WI38 (cell line): Measurements from ENCODE around the gene RGPD3.
"Not testable (repeated sequence)": the region's sequence is repeated elsewhere in the genome, so short reads cannot be mapped to it uniquely, and the experiment has no call there.

Experiments used
- H3K4me3 ChIP-seq: 2 replicates; pipeline ENCODE4 v1.5.1; 2011; ENCODE audit warnings: low read depth, mild to moderate bottlenecking, control low read depth, low read length
- TF ChIP-seq, protein P1 (sequence below): IDR thresholded peaks from 2 replicates; pipeline ENCODE4 v1.5.1; 2012; ENCODE audit warnings: low read depth, mild to moderate bottlenecking, control low read depth, low read length

RGPD3 gene

DNA sequence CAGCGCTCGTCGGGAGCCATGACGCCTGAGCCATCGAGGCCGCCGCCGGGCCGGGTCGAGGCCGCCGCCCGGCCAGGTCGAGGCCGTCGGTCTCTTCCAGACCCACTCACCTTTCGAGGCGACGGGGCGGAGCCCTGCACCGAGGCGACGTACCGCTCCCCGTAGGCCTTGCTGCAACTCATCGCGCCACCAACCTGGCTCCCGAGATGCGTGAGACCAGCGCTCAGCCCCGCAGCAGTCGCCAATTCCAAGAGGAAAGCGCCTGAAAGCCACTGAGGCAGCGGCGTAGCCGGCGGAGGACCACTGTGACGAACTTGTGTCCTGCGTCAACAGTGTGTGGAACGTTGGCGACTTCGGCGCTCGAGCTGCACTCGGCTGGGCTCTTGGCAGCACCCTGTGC is at the start of gene RGPD3:
TSS of gene RGPD3 (minus strand) at position 307 of the 400 bp plus-strand sequence. CDS start at position 182, 125 bp downstream.
- not testable (repeated sequence) for H3K4me3 ChIP-seq

DNA sequence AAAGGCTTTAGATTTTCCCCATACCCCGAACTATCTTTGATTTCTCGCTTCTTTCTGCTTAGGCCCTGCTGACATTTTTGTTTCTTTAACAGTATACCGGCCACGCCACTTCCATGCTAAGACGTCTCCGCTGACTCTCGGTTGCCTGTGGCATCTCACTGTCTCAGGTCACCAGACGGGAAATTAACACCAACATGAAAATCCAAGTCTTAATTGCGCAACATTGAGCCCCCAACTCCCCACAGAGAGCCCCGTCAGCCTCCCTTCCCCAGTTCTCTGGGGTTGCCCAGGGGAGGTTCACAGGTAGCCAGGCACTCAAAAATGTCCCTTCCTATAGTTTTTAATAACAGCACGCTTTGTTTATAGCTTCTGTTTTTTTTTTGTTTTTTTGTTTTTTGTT is 49.1 kb upstream of the RGPD3 start:
- TF ChIP-seq, protein P1, sequence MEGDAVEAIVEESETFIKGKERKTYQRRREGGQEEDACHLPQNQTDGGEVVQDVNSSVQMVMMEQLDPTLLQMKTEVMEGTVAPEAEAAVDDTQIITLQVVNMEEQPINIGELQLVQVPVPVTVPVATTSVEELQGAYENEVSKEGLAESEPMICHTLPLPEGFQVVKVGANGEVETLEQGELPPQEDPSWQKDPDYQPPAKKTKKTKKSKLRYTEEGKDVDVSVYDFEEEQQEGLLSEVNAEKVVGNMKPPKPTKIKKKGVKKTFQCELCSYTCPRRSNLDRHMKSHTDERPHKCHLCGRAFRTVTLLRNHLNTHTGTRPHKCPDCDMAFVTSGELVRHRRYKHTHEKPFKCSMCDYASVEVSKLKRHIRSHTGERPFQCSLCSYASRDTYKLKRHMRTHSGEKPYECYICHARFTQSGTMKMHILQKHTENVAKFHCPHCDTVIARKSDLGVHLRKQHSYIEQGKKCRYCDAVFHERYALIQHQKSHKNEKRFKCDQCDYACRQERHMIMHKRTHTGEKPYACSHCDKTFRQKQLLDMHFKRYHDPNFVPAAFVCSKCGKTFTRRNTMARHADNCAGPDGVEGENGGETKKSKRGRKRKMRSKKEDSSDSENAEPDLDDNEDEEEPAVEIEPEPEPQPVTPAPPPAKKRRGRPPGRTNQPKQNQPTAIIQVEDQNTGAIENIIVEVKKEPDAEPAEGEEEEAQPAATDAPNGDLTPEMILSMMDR: no peak
- no peak overlapping the region for H3K4me3 ChIP-seq

DNA sequence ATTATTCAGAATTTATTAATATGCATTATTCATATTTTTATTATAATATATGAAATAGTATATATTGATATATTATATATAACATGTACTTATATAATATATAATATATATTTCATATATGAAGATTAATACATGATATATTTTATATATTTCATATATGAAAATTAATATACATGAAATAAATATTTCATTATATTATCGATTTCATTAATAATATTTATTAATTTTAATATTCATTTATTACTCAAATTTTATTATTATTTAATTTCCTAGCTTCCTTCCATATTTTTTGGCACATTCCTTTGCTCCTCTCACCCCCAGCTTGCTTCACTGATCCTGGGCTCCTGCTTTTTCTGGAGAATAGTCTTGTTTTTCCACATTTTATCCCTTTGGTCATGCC is 48.7 kb upstream of the RGPD3 start:
- TF ChIP-seq, protein P1: no peak
- no peak overlapping the region for H3K4me3 ChIP-seq

DNA sequence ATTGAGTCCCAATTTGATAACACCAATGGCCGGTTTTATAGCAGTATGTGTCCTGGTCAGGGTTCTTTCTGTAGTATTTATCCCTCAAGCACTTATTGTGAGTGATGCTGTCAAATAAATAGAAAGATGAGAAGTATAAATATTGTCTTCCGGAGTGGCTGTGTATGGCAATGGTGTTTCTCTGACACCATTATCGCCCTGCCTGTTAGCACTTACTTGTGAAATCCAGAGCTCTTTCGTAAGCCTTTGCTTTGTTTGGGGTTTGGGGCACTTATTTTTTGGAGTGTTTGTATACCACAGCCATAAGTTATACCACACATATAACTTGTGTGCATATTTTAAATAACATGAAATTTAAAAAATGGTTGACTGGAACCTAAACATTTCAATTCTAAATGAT is 48.2 kb upstream of the RGPD3 start:
- no peak overlapping the region for H3K4me3 ChIP-seq
- TF ChIP-seq, protein P1: no peak

DNA sequence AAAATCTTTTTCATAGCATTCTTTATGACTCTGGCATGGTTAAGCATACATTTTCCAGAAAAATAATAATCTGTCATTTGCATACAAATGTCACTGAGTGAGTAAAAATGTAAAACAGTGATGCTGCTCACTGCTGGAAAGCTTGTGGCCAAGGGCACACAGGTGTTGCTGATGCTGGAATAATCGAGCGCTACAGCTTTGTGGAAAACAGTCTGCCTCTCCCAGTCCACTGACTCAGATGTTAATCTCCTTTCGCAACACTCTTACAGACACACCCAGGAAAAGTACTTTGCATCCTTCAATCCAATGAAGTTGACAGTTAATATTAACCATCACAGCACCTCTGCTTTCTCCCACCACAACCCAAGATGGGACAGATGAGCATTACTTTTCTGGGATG is 46.6 kb upstream of the RGPD3 start:
- H3K4me3 ChIP-seq: not testable (repeated sequence)

DNA sequence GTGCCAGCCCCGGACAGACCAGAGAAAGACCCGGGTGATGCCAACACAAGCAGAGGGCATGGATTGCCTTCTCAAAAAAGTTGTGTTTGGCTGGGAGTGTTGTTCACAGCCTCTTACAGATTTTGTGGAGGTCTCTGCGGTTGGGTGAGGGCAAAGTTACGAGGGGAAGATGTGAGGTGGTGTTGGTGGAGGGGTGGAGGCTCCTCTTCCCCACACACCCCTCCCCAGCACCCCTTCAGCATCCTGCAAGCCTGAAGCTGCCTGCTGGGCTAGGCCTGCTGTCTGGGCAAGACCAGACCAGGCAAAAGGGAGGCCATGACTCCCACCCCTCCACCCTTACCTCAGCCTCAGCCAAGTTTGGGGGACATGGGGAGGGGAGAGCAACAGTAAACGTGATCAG is 45.2 kb upstream of the RGPD3 start:
- not testable (repeated sequence) for H3K4me3 ChIP-seq

DNA sequence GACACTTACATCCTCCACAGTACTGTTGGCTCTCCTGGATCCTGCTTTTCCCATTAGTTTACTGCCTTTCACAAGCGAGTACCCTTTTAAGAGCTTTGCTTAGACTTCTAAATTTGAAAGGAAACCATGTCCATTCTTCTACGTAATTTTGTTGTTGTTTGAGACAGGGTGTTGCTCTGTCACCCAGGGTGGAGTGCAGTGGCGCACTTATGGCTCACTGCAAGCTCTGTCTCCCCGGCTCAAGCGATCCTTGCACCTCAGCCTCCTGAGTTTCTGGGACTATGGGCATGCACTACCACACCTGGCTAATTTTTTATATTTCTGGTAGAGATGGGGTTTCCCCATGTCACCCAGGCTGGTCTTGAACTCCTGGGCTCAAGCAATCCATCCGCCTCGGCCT is 43.7 kb upstream of the RGPD3 start:
- H3K4me3 ChIP-seq: not testable (repeated sequence)

DNA sequence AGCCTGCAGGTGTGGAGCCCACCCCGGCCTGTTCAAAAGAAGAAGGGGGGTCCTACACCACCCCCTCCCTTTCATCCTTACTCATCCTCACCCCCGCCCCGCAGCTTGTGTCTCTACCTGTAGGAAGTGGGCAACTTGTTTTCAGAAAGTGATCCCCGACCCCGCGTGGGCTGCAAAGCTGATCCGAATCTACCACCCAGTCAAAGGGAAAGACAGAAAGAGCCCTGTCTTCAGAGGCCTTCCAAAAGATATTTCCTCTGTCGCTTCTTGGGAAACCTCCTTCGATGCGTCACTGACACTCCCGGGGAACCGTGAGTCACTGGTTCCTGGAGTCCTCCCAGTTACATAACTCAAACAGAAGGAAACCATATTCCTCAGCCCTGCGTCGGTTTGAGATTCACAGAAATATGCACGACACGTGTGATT is 43.3 kb upstream of the RGPD3 start:
- H3K4me3 ChIP-seq: not testable (repeated sequence)

DNA sequence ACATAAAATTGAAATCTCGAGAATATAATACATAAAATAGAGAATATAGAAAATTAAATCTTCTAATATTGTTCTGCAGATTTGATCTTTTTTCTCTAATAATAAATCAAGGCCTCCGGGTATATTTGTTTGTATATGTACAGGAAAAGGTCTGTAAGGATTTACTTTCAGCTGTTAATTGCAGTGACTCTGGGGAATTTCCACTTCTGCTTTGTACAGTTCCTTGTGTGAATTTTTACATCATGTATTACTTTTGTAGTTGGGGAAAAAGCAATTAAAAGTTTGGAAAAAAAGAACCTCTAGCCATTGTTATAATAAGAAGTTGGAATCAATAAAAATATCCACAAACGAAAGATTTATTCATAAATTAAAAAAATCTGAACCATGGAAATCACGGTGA is 42.6 kb upstream of the RGPD3 start:
- not testable (repeated sequence) for H3K4me3 ChIP-seq

DNA sequence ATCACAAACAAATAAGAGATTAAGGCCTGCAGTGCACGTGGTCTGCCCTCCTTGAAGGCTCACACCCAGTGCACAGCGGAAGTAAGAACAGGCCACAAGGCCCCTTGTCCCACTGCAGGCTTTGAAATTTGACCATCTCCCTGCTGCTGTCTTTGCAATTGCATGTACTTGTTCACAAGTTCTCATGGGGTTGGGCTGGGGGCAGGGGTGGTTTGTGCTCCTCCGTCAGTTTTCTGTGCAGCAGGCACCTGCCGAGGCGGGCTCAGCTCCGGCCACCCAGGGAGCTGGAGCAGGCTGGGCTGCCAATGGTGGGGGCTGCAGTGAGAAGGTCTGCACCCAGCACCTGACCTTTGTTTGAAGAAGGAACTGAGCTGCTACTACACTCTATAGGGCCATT is 41.2 kb upstream of the RGPD3 start:
- not testable (repeated sequence) for H3K4me3 ChIP-seq

DNA sequence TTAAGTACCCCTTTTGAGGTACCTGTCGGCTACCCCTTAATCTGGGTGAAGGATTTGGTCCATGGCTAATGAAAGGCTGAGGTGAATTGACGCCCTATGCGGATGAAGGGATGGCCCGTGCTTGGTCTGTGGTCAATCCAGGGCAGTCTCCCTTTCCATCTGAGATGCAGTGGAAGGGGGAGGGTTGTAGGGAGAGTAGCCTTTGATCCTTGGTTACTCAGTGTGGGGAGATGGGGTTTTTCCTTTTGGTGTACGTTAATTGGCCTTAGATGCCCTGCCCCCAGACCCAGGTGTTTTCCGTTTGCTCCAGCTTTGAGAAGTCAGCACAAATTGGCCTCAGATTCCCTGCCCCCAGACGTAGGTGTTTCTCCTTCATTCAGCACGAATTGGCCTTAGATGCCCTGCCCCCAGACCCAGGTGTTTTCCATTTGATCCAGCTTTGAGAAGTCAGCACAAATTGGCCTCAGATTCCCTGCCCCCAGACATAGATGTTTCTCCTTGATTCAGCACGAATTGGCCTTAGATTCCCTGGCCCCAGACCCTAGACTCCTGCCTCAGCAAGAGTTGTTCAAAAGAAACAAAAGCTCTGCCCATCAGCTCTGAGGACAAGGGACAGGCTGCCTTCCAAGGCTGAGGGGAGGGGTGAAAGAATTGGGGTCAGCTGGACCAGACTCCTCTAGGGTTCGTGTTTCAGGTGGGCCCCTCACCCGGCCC is 40.6 kb upstream of the RGPD3 start:
- H3K4me3 ChIP-seq: not testable (repeated sequence)

DNA sequence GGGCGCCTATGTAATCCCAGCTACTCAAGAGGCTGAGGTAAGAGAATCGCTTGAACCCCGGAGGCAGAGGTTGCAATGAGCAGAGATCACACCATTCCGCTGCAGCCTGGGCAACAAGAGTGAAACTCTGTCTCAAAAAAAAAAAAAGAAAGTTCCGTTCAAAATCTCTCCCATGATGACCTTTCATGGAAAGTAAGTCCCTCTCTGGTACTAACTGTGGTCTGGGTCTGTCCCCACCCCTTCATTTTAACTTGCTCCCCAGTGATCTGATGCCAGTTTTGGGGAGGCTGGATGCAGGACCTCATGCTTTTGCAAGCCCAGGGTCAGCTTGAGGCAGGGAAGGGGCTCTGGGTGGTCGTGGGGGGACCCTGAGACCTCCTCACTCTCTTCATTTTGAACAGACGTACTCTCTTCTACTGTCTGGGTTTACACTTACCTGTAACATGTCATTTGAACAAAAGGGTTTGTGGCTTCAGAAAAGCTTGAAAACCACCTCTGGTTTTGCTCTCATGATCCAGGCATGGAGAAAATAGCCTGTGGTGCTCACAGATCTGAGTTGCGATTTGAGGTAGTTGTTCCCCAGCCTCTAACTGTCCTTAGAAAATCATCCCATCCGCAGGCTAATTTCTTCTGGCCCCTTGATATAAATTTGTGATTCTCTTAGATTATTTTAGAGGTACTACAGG is 37.9 kb upstream of the RGPD3 start:
- H3K4me3 ChIP-seq: not testable (repeated sequence)

DNA sequence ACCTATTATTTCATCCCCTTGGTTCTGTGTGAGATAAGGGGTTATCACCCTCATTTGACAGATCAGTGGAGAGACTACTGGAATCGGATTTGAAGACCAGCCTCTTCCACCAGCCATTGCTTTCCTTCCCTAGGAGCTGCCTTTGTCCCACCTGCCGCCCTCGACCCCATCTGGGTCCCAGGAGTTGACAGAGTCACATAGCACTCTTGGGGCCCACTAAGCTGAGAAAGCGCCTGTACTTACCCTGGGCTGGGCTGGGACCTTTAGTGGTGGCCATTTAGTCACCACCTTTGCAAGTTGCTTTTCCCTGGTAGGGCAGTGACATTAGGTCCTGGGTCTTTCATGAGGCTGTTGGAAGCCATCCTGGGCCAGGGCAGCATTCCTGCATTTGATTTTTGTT is 36.6 kb upstream of the RGPD3 start:
- not testable (repeated sequence) for H3K4me3 ChIP-seq

DNA sequence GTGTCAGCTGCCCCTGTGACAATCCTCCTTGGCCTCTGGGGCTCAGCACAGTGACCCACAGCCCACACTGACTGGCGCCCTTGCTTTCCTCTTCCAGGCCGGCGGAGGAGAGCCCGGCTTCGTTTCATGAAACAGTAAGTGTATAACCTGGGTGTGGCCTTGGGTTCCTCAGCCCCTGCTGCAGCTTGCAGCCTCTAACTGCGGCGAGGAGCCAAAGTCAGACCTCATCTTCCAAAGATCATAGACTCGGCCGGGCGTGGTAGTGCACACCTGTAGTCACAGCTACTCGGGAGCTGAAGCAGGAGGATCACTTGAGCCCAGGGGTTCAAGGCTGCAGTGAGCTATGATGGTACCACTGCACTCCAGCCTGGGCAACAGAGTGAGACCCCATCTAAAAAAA is 36.0 kb upstream of the RGPD3 start:
- H3K4me3 ChIP-seq: not testable (repeated sequence)

DNA sequence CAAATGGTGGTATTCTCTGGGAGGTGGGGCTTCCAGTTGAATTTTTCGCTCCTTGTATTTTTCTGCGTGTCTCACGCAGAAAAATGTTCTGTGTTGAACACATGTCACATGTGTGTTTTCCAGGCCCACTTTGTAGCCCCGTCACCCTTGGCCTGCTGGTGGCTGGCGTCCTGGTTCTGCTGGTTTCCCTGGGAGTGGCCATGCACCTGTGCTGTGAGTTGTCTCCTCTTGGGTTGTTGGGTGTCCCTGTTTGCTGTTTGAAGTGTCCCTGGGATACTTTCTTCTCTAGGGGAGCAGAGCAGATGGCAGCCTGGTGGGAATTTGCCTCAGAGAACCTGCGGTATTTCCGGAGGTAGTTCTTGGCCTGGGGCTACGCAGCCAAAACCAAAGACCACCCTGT is 34.1 kb upstream of the RGPD3 start:
- H3K4me3 ChIP-seq: not testable (repeated sequence)

DNA sequence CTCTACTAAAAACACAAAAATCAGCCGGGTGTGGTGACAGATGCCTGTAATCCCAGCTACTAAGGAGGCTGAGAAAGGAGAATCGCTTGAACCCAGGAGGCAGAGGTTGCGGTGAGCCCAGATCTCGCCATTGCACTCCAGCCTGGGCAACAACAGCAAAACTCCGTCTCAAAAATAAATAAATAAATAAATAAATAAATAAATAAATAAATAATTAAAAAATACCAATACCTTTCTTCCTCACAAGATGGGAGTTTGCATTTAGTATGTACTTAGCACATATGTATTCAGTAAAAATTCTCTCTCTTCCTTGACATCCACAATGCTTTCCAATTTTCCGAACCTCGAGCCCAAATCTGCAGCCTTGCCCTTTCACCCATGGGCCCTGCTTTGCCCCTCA is 32.1 kb upstream of the RGPD3 start:
- H3K4me3 ChIP-seq: not testable (repeated sequence)

DNA sequence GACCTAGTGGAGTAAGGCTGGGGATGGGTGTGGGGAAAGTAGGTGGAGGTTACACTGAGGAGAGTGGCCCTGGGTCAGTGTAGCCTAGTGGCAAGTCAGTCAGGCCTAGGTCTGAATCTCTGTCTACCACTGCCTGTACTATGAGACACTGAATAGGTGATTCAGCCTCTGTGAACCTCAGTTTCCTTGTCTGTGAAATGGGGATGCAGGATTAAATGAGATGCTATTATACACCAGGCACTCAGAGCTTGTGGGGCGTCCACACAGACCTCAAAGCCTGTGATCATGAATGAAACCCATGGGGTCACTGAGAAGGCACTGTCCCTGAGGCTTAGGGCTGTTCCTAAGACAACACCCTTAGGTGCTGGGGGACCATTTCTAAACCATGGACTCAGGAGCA is 30.3 kb upstream of the RGPD3 start:
- H3K4me3 ChIP-seq: not testable (repeated sequence)

DNA sequence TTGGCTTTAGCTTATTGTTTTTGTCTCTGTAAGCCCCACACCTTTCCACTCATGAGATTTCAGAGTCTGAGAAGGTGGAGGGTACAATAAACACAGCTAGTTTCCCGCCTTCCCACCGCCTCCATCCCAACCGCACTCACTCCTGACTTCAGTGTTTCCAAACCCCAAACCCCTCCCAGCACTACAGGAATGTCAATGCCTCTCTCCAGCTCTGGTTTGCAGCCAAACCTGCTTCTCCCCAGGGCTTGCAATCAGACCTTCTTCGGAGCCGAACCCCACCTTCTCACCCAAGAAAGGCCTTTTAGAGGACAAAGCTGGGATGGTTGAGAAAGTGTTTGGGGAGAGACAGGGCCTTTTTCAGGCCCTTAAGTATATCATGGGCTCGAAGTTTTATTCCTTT is 24.7 kb upstream of the RGPD3 start:
- H3K4me3 ChIP-seq: not testable (repeated sequence)
